Hematopoietic multipotent progenitor cell treated with erythropoietin and hydrocortisone succinate and interleukin-3 and kit ligand, for 17 days (in vitro differentiated cells): ENCODE data around the gene GLS.
"Not testable (repeated sequence)": the region's sequence is repeated elsewhere in the genome, so short reads cannot be mapped to it uniquely, and the experiment has no call there.

Experiments used
- DNase-seq: peaks from one replicate; pipeline ENCODE4 v3.0.0-alpha.2; 2015; ENCODE audit warnings: low spot score

GLS gene

GRCh38 chr2:190880378-190881083 lies at the start of gene GLS:
Gene GLS, plus strand, starts transcription at chr2:190880821. Its CDS starts 264 bp downstream, at chr2:190881085.
- peak; percentile 96 for DNase-seq

GRCh38 chr2:190831941-190832340 lies 48.7 kb upstream of the GLS start:
- DNase-seq, result no peak

GRCh38 chr2:190834890-190835208 lies 45.8 kb upstream of the GLS start:
- DNase-seq, result no peak

GRCh38 chr2:190835303-190835930 lies 45.2 kb upstream of the GLS start:
- no peak for DNase-seq

GRCh38 chr2:190836767-190837166 lies 43.9 kb upstream of the GLS start:
- DNase-seq, result no peak

- DNase-seq, result no peak
Observed at GRCh38 chr2:190837420-190837819, 43.2 kb upstream of the GLS start.

- DNase-seq, result no peak
Observed at GRCh38 chr2:190837952-190838361, 42.7 kb upstream of the GLS start.

GRCh38 chr2:190838492-190838910 lies 42.1 kb upstream of the GLS start:
- no peak for DNase-seq

GRCh38 chr2:190840569-190841172 lies 40.0 kb upstream of the GLS start:
- no peak for DNase-seq

GRCh38 chr2:190841707-190842505 lies 38.7 kb upstream of the GLS start:
- DNase-seq, result no peak

- no peak for DNase-seq
Observed at GRCh38 chr2:190842606-190843104, 38.0 kb upstream of the GLS start.

GRCh38 chr2:190843890-190844699 lies 36.5 kb upstream of the GLS start:
- DNase-seq, result no peak

GRCh38 chr2:190844700-190845401 lies 35.8 kb upstream of the GLS start:
- DNase-seq, result no peak

GRCh38 chr2:190846746-190847145 lies 33.9 kb upstream of the GLS start:
- DNase-seq, result no peak

- DNase-seq, result no peak
Observed at GRCh38 chr2:190847504-190848081, 33.0 kb upstream of the GLS start.

GRCh38 chr2:190849774-190850173 lies 30.8 kb upstream of the GLS start:
- DNase-seq, result no peak

- DNase-seq, result not testable (repeated sequence)
Observed at GRCh38 chr2:190853022-190853421, 27.6 kb upstream of the GLS start.

GRCh38 chr2:190853531-190854383 lies 26.9 kb upstream of the GLS start:
- DNase-seq, result no peak

- DNase-seq, result no peak
Observed at GRCh38 chr2:190854726-190855125, 25.9 kb upstream of the GLS start.

GRCh38 chr2:190855245-190855644 lies 25.4 kb upstream of the GLS start:
- DNase-seq, result no peak
